ENCODE results near the gene CRACDL. TPM values are rescaled to one million over a fixed set of nuclear protein-coding genes. Genes with fewer than 3 reads are reported as not detected.
A peak's percentile ranks its signal among the peaks of the same experiment; 100 is the strongest.

Gene CRACDL
- total and polyA plus RNA-seq, 7 donors = 0.36 to 8.8 (median 1.5) TPM

- Histone ChIP-seq H3K9me3 (no peaks in the 10 kb centered on the region), H3K27ac (no peak overlapping the region), H3K4me1 (peaks cover 0 to 15% (median 11%) of the 10 kb centered on the region in 4 donors), H3K36me3 (no peaks in the 10 kb centered on the region), H3K27me3 (peaks cover 9 to 15% (median 15%) of the 10 kb centered on the region in 3 donors), H3K4me3 (no peak overlapping the region)
- 95 to 96% methylated on average over 15 of the region's 15 CpGs for WGBS, 2 donors
- TF ChIP-seq POLR2AphosphoS5 (IDR thresholded peaks at IDR 0.05) (no peak), EP300 (IDR thresholded peaks at IDR 0.05) (no peak), POLR2A (IDR thresholded peaks at IDR 0.05) (no peak)
- TF ChIP-seq, protein P1, sequence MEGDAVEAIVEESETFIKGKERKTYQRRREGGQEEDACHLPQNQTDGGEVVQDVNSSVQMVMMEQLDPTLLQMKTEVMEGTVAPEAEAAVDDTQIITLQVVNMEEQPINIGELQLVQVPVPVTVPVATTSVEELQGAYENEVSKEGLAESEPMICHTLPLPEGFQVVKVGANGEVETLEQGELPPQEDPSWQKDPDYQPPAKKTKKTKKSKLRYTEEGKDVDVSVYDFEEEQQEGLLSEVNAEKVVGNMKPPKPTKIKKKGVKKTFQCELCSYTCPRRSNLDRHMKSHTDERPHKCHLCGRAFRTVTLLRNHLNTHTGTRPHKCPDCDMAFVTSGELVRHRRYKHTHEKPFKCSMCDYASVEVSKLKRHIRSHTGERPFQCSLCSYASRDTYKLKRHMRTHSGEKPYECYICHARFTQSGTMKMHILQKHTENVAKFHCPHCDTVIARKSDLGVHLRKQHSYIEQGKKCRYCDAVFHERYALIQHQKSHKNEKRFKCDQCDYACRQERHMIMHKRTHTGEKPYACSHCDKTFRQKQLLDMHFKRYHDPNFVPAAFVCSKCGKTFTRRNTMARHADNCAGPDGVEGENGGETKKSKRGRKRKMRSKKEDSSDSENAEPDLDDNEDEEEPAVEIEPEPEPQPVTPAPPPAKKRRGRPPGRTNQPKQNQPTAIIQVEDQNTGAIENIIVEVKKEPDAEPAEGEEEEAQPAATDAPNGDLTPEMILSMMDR (IDR thresholded peaks at IDR 0.05) = no peak
- DNase-seq = no peak
- intact Hi-C loops (cut with DNase I) = no loop called here
These were observed 109.2 kb downstream of the CRACDL start for GRCh38 chr2:98826856-98827255.

- Histone ChIP-seq H3K9me3 (no peaks in the 10 kb centered on the region), H3K4me3 (no peak overlapping the region), H3K4me1 (peaks cover 0 to 16% (median 11%) of the 10 kb centered on the region in 4 donors), H3K27ac (no peak overlapping the region), H3K27me3 (peaks cover 12 to 19% (median 19%) of the 10 kb centered on the region in 3 donors), H3K36me3 (no peaks in the 10 kb centered on the region)
- DNase-seq = no peak
- intact Hi-C loops (cut with DNase I) = no loop called here
- 95 to 96% methylated on average over 6 of the region's 6 CpGs for WGBS, 2 donors
- TF ChIP-seq, protein P1 (IDR thresholded peaks at IDR 0.05) = no peak
- TF ChIP-seq EP300 (IDR thresholded peaks at IDR 0.05) = no peak
- no peak for TF ChIP-seq POLR2A (IDR thresholded peaks at IDR 0.05)
- no peak for TF ChIP-seq POLR2AphosphoS5 (IDR thresholded peaks at IDR 0.05)
These were observed 110.2 kb downstream of the CRACDL start for GRCh38 chr2:98825858-98826257.

DNA sequence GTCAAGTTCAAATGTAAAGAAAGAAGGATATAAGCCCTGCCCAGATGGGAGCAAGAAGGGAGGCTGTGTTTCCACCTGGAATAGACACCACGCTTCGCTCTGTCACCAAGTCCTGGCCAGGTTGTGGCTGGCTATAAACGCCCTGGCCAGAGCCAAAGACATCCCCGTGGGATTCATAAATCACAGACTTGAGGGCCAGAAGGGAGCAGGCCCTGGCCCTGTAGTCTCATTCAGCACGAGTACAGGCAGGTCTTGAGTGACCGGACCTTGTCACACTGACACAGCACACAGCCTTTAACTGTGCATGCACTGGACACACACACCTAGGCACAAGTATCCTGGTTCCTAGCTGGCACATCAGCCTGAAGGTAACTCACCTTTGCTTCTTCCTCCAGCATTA, 110.6 kb downstream of the CRACDL start:
- DNase-seq = no peak
- Histone ChIP-seq H3K27me3 (peaks cover 12 to 19% (median 19%) of the 10 kb centered on the region in 3 donors), H3K4me3 (no peak overlapping the region), H3K4me1 (peaks cover 0 to 16% (median 11%) of the 10 kb centered on the region in 4 donors), H3K9me3 (no peaks in the 10 kb centered on the region), H3K36me3 (no peaks in the 10 kb centered on the region), H3K27ac (peak overlapping the region in 1 of 4 donors; percentile 55)
- intact Hi-C loops (cut with DNase I) = no loop called here
- TF ChIP-seq POLR2A (IDR thresholded peaks at IDR 0.05) (no peak), EP300 (IDR thresholded peaks at IDR 0.05) (no peak), POLR2AphosphoS5 (IDR thresholded peaks at IDR 0.05) (no peak)
- TF ChIP-seq, protein P1 (IDR thresholded peaks at IDR 0.05) = no peak
- WGBS, 2 donors = 88 to 91% methylated on average over 6 of the region's 6 CpGs

DNA sequence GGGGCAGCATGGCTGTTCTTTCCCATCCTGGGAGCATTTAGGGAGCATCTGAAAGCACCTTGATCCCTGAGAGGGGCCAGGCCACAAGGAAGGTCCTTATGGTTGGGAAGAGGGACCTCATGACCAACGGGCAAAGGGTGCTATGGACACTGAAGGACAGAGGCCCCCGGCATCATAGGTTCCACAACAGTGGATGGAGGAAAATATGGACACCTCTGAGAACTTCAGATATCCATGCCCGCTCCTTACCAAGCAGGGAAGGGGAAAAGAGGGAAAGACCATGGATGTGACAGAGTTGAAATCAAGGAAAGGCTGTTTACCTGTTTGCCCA, 111.0 kb downstream of the CRACDL start:
- intact Hi-C loops (cut with DNase I) = no loop called here
- 91 to 95% methylated on average over 3 of the region's 3 CpGs for WGBS, 2 donors
- Histone ChIP-seq H3K4me3 (no peak overlapping the region), H3K36me3 (no peaks in the 10 kb centered on the region), H3K4me1 (peaks cover 0 to 16% (median 11%) of the 10 kb centered on the region in 4 donors), H3K27ac (peak overlapping the region in 1 of 4 donors; percentile 55), H3K9me3 (no peaks in the 10 kb centered on the region), H3K27me3 (peaks cover 12 to 19% (median 19%) of the 10 kb centered on the region in 3 donors)
- DNase-seq = no peak
- TF ChIP-seq, protein P1 (IDR thresholded peaks at IDR 0.05) = no peak
- TF ChIP-seq POLR2A (IDR thresholded peaks at IDR 0.05) = no peak
- no peak for TF ChIP-seq EP300 (IDR thresholded peaks at IDR 0.05)
- TF ChIP-seq POLR2AphosphoS5 (IDR thresholded peaks at IDR 0.05) = no peak
